ENCODE results near the gene CCDC57.

Gene CCDC57

DNA sequence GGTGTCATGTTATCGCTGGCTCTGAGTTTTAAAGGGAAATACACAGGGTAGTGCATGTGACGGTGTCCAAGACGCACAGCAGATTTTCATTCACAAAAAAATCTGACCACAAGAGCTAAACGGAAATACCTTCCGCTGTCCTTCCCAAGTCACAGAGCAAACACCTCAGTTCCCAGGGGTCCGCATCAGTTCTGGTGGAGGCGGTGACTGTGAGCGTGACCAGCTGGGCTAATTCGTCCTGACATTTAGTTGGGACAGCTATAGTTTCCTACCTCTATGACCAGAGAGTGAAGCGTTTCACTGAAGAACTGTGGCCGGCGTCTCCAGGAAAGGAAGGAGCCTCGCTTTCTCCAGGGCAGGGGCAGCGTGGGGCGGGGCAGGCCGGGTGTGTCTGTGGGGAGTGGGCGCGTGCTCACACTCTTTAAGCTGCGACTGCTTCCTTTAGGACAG is 104.1 kb downstream of the CCDC57 start:
- TF ChIP-seq, protein P1, sequence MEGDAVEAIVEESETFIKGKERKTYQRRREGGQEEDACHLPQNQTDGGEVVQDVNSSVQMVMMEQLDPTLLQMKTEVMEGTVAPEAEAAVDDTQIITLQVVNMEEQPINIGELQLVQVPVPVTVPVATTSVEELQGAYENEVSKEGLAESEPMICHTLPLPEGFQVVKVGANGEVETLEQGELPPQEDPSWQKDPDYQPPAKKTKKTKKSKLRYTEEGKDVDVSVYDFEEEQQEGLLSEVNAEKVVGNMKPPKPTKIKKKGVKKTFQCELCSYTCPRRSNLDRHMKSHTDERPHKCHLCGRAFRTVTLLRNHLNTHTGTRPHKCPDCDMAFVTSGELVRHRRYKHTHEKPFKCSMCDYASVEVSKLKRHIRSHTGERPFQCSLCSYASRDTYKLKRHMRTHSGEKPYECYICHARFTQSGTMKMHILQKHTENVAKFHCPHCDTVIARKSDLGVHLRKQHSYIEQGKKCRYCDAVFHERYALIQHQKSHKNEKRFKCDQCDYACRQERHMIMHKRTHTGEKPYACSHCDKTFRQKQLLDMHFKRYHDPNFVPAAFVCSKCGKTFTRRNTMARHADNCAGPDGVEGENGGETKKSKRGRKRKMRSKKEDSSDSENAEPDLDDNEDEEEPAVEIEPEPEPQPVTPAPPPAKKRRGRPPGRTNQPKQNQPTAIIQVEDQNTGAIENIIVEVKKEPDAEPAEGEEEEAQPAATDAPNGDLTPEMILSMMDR (conservative IDR thresholded peaks at IDR 0.05; ENCODE audit: control insufficient read depth, insufficient read depth, low read depth, low read length) = no peak
- no peak overlapping the region for H3K4me3 ChIP-seq (ENCODE audit: control insufficient read depth, low read depth, low read length)
- DNase-seq (ENCODE audit: low read depth) = no peak

DNA sequence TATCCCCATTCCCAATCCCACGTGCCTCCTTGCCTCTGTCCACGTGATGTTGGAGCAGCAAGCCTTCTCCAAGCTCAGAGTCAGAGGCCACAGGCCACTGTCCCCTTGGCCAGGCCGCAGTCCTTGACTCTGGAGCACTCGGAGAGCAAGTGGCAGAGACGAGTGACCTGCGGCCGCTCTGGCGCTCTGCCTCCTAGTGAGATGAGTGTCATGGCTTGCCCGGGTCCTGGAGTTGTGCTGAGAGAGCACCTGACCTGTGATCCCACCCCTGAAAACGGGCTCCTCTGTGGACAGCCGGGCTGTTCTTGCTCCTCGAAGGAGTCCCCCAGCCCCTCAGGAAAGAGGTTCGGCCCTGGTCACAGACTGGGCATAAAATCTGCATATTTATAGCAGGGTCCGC is 104.6 kb downstream of the CCDC57 start:
- no peak for DNase-seq (ENCODE audit: low read depth)
- TF ChIP-seq, protein P1 (conservative IDR thresholded peaks at IDR 0.05; ENCODE audit: control insufficient read depth, insufficient read depth, low read depth, low read length) = no peak
- H3K4me3 ChIP-seq (ENCODE audit: control insufficient read depth, low read depth, low read length) = no peak overlapping the region

DNA sequence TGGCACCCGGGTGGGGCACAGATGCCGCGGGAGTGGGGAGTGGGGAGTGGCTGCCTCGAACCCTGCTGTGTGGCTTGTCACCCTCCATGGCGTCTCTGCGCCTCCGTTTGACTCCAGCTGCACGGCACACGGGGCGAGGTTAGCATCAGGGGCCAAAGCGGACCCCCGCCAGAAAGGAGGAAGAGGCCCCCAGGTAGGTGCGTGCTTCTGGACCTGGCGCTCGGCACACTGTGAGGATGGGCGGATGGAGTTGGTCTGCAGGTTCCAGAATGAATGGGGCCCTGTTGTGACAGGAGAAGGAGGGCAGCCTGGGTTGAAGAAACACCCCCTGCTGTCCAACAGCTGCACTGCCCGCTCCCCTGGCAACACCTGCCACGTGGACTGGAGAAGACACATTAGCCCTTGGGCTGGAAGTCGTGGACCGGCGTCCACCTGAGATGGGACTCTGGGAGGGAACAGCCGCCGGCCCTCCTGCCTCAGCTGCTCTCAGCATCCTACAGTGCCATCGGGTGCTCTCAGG is 105.2 kb downstream of the CCDC57 start:
- TF ChIP-seq, protein P1 (conservative IDR thresholded peaks at IDR 0.05; ENCODE audit: control insufficient read depth, insufficient read depth, low read depth, low read length) = peak; percentile 22
- no peak overlapping the region for H3K4me3 ChIP-seq (ENCODE audit: control insufficient read depth, low read depth, low read length)
- DNase-seq (ENCODE audit: low read depth) = no peak

DNA sequence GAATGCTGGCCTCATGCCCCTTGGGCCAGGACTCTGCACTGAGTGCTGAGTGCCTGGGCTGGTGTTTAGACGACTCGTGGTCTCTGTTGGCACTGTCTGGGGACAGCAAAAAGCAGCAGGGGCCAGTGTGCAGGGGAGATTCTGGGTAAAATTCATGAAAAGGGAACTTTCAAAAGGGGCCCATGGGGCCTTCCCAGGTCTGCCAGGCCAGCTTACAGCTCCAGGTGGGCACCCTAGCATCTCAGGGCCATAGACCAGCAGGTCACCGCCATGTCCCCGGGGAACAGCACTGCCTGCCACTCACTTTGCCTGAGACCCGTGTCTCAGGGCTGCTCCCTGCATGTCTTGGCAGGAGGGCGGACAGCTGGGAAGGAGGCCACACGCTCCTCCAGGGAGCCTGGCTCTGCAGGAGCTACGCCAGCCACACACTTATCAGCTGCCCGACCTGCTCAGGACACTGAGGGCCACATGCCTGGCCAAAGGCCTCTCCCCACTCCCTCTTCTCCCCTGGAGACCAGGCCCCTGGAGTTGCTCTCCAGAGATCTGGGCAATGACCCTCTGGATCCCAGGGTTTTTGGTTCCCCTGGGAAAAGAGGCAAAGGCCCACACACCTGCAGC is 105.8 kb downstream of the CCDC57 start:
- no peak for DNase-seq (ENCODE audit: low read depth)
- TF ChIP-seq, protein P1 (conservative IDR thresholded peaks at IDR 0.05; ENCODE audit: control insufficient read depth, insufficient read depth, low read depth, low read length) = no peak
- no peak overlapping the region for H3K4me3 ChIP-seq (ENCODE audit: control insufficient read depth, low read depth, low read length)

DNA sequence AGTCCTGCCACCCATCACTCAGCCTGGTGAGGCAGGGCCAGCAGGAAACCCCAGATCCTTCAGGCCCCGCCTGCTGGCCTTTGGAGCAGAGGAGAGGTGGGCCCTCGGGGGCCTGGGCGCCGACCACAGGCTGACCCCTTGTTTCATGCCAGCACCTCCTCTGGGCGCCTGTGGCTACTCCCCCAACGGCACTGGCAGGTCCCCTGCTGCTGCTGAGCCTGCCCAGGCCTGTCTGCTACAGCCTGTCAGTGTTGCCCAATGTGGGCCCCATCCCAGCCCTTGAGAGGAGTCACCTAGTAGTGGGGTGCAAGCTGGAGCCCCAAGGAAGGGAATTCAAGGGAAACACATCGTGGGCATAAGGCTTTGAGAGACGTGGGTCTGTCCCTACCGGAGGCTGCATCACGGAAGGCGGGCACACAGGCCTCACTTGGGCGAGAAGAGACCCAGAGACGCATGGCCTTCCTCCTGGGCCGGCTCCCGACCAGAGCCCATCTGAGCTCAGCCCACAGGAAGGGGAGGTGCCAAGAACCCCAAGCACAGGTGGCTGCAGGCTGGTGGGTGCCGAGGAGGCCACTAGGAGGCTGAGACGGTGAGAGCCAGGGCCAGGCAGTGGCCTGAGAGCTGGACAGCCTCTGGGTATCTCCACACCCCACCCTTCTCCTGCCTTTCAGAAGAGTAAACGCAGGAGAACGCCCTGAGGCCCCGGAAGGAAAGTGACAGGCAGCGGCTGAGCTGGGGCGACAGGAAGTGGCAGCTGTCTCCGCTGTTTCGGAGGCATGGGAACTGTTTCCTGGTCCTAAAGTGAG is 106.6 kb downstream of the CCDC57 start:
- no peak for DNase-seq (ENCODE audit: low read depth)
- no peak overlapping the region for H3K4me3 ChIP-seq (ENCODE audit: control insufficient read depth, low read depth, low read length)

DNA sequence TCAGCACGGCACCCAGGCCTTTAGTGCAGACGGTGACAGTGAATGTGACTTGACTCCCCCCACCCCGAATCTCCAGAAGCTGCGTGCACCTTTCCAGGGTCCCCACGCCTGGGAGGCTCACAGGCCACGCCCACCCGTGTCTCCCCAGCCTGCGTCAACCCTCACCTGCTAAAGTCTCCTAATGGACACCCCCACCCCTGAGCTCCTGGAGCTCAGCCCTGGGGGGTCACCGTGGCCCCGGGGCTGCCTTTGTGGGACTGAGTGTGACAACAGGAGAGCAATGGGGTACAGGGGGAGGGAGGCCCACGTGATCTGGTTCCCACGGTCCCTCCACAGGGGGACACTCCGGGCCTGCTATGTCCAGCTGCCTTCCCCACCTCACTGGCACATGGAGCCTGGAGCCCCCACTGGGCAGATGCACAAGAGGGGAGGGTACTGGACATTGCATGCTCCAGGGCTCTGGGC is 107.2 kb downstream of the CCDC57 start:
- no peak for DNase-seq (ENCODE audit: low read depth)
- H3K4me3 ChIP-seq (ENCODE audit: control insufficient read depth, low read depth, low read length) = no peak overlapping the region
- TF ChIP-seq, protein P1 (conservative IDR thresholded peaks at IDR 0.05; ENCODE audit: control insufficient read depth, insufficient read depth, low read depth, low read length) = no peak

More for the DNA sequence above, 106.6 kb downstream of the CCDC57 start:
- TF ChIP-seq, protein P1 (conservative IDR thresholded peaks at IDR 0.05; ENCODE audit: control insufficient read depth, insufficient read depth, low read depth, low read length) = no peak

All from fibroblast of mammary gland (primary cell).